Endodermal cell (in vitro differentiated cells): ENCODE measurements around the gene SIRT7. TPM values are rescaled to one million over a fixed set of nuclear protein-coding genes. Genes with fewer than 3 reads are reported as not detected.
A peak's percentile ranks its signal among the peaks of the same experiment; 100 is the strongest.

Experiments
- DNase-seq: peaks from one replicate; pipeline ENCODE4 v3.0.0-alpha.2; 2017
- H3K27ac ChIP-seq: 2 replicates; pipeline ENCODE4 v1.5.1; 2013; ENCODE audit warnings: mild to moderate bottlenecking, low read depth, low read length, moderate library complexity
- H3K27me3 ChIP-seq: 2 replicates; pipeline ENCODE4 v1.6.1; 2013; ENCODE audit warnings: mild to moderate bottlenecking, low read length, moderate library complexity; ENCODE audit not compliant: insufficient read depth, control insufficient read depth, poor library complexity, severe bottlenecking
- H3K36me3 ChIP-seq: 2 replicates; pipeline ENCODE4 v1.7.0; 2013; ENCODE audit warnings: mild to moderate bottlenecking, low read length, moderate library complexity; ENCODE audit not compliant: control insufficient read depth, insufficient read depth
- H3K4me1 ChIP-seq: one replicate; pipeline ENCODE4 v1.7.0; 2013; ENCODE audit warnings: low read length; ENCODE audit not compliant: control insufficient read depth, insufficient read depth
- H3K4me3 ChIP-seq: 2 replicates; pipeline ENCODE4 v1.5.1; 2013; ENCODE audit warnings: mild to moderate bottlenecking, low read length, moderate library complexity
- H3K9ac ChIP-seq: 2 replicates; pipeline ENCODE4 v1.6.1; 2013; ENCODE audit warnings: mild to moderate bottlenecking, low read length, moderate library complexity; ENCODE audit not compliant: poor library complexity, severe bottlenecking; ENCODE audit errors: extremely low read depth
- H3K9me3 ChIP-seq: 2 replicates; pipeline ENCODE4 v1.6.1; 2013; ENCODE audit warnings: mild to moderate bottlenecking, low read length, moderate library complexity; ENCODE audit not compliant: control insufficient read depth
- H3K27ac Mint-ChIP-seq: 2 replicates; pipeline ENCODE4 v1.8.0; 2020; ENCODE audit warnings: mixed read lengths
- H3K27me3 Mint-ChIP-seq: 2 replicates; pipeline ENCODE4 v1.8.0; 2021; ENCODE audit warnings: mild to moderate bottlenecking, mixed read lengths; ENCODE audit not compliant: insufficient read depth
- H3K36me3 Mint-ChIP-seq: 2 replicates; pipeline ENCODE4 v1.8.0; 2020; ENCODE audit warnings: low read depth, mixed read lengths
- H3K4me1 Mint-ChIP-seq: 2 replicates; pipeline ENCODE4 v1.8.0; 2020; ENCODE audit warnings: mixed read lengths
- H3K4me3 Mint-ChIP-seq: 2 replicates; pipeline ENCODE4 v1.8.0; 2020; ENCODE audit warnings: mild to moderate bottlenecking, moderate library complexity, mixed read lengths
- H3K9me3 Mint-ChIP-seq: 2 replicates; pipeline ENCODE4 v1.8.0; 2020; ENCODE audit warnings: mild to moderate bottlenecking, mixed read lengths
- WGBS, 2 experiments: methylation state at CpG; one replicate each; pipeline versions ENCODE4 v1.1.5 to v1.1.7; 2013; ENCODE audit warnings: missing lambda C conversion rate in 2 of 2, mixed read lengths in 1 of 2; ENCODE audit not compliant: insufficient coverage in 1 of 2, insufficient read length in 1 of 2; 5-methylcytosine and 5-hydroxymethylcytosine counted together
- total RNA-seq, 2 donors: library from RNA; stranded (reverse); fragmentation: NEBNext Ultra II Directional in 1 of 2; extraction: Animal tissue kit (Norgen Biotek cat#: 25700) in 1 of 2; gene quantifications; 2 replicates in 1 of 2; 3 replicates in 1 of 2; pipeline ENCODE4 v1.2.1, GENCODE V29; 2021
- TF ChIP-seq, protein P1 (sequence below): fragments of 200-600 bp; sonication (generic); conservative IDR thresholded peaks from 2 replicates; pipeline ENCODE4 v1.5.0; 2021; ENCODE audit warnings: antibody characterized with exemption, mild to moderate bottlenecking

Gene SIRT7
- total RNA-seq, 2 donors from 2014 or later: 21.8 to 22.1 TPM

DNA sequence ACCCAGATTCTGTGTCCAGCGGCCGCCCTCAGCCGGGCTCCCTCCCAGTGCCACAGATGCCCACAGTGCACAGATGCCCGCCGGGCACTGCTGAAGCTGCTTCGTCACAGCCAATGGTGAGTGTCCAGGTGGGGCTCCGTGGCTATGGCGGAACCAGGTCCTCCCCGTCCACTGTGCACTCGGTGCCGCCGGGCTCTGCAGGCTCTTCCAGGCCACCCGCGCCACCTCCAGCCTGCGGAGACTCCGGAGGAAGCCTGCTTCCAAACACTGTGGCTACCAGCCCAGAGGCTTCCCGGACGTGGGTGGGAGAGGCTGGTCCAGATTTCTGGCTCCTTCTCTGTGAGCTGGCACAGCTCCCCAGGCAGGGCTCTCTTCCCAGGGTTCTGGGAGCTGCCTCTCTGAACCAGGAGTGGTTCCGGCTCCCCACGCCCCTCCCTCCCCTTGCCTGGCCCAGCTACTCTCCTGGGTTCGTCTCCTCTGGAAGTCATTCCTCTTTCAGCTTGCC, 22.0 kb upstream of the SIRT7 start:
- Mint-ChIP-seq H3K4me1 (no peaks in the 10 kb centered on the region), H3K27ac (no peak overlapping the region), H3K27me3 (peaks cover 26% of the 10 kb centered on the region), H3K4me3 (no peak overlapping the region), H3K9me3 (no peaks in the 10 kb centered on the region), H3K36me3 (peaks cover 4% of the 10 kb centered on the region)
- Histone ChIP-seq H3K9me3 (no peaks in the 10 kb centered on the region), H3K9ac (no peak overlapping the region), H3K27ac (no peak overlapping the region), H3K27me3 (no peaks in the 10 kb centered on the region), H3K4me1 (no peaks in the 10 kb centered on the region), H3K36me3 (peaks cover 4% of the 10 kb centered on the region), H3K4me3 (no peak overlapping the region)
- TF ChIP-seq, protein P1, sequence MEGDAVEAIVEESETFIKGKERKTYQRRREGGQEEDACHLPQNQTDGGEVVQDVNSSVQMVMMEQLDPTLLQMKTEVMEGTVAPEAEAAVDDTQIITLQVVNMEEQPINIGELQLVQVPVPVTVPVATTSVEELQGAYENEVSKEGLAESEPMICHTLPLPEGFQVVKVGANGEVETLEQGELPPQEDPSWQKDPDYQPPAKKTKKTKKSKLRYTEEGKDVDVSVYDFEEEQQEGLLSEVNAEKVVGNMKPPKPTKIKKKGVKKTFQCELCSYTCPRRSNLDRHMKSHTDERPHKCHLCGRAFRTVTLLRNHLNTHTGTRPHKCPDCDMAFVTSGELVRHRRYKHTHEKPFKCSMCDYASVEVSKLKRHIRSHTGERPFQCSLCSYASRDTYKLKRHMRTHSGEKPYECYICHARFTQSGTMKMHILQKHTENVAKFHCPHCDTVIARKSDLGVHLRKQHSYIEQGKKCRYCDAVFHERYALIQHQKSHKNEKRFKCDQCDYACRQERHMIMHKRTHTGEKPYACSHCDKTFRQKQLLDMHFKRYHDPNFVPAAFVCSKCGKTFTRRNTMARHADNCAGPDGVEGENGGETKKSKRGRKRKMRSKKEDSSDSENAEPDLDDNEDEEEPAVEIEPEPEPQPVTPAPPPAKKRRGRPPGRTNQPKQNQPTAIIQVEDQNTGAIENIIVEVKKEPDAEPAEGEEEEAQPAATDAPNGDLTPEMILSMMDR: no peak
- DNase-seq: no peak
- 93 to 95% methylated on average over 13 to 21 of the region's 21 CpGs for WGBS, 2 experiments

DNA sequence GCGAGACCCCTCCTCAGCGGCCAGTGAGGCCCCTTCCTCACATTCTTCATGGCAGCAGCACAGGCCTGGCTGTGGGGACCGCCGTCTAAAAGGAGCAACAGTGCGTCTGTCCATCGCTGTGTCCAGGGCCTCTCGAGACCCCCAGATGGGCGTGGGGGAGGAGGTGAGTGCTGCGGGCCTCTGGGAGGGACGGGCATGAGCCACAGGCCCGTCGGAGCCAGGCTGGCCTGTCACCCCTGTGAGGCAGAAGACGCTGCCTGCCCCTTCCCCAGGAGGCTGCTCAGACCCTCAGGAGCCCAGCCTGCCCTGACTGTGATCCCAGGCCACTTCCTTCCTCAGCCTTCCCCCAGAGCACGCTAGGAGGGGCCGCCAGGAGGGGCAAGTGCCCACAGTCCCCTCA, 21.2 kb upstream of the SIRT7 start:
- no peaks in the 10 kb centered on the region for H3K27me3 ChIP-seq
- Mint-ChIP-seq H3K4me3 (no peak overlapping the region), H3K27ac (no peak overlapping the region), H3K9me3 (no peaks in the 10 kb centered on the region), H3K36me3 (peaks cover 6% of the 10 kb centered on the region), H3K27me3 (peaks cover 22% of the 10 kb centered on the region), H3K4me1 (no peaks in the 10 kb centered on the region)
- no peaks in the 10 kb centered on the region for H3K9me3 ChIP-seq
- no peak overlapping the region for H3K9ac ChIP-seq
- TF ChIP-seq, protein P1: no peak
- no peak overlapping the region for H3K4me3 ChIP-seq
- 81 to 94% methylated on average over 7 to 15 of the region's 15 CpGs for WGBS, 2 experiments
- no peak overlapping the region for H3K27ac ChIP-seq
- peaks cover 4% of the 10 kb centered on the region for H3K36me3 ChIP-seq
- DNase-seq: no peak
- no peaks in the 10 kb centered on the region for H3K4me1 ChIP-seq

DNA sequence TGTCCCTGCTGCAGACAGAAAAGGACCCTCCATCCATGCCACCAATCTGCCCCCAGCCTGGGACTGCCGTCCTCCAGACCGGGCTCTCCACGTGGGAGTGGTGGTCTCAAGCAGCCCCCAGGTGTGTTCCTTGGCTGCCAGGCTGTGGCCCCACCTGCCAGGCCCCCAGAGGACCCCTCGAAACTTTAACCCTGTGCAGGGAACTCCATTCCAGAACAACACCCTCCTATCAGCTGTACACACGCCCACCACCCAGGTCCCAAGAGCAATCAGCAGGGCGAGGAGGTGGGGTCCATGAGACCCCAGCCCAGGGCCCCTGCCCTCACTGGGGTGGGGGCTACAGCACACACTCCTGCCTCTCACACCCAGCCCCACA, 17.7 kb upstream of the SIRT7 start:
- H3K4me3 ChIP-seq: peak overlapping the region; percentile 81
- Mint-ChIP-seq H3K36me3 (peaks cover 6% of the 10 kb centered on the region), H3K9me3 (no peaks in the 10 kb centered on the region), H3K27ac (peak overlapping the region; percentile 39), H3K4me3 (peak overlapping the region; percentile 73), H3K4me1 (no peaks in the 10 kb centered on the region), H3K27me3 (peaks cover 11% of the 10 kb centered on the region)
- H3K9me3 ChIP-seq: no peaks in the 10 kb centered on the region
- no peak overlapping the region for H3K9ac ChIP-seq
- H3K36me3 ChIP-seq: peaks cover 4% of the 10 kb centered on the region
- TF ChIP-seq, protein P1: no peak
- no peaks in the 10 kb centered on the region for H3K4me1 ChIP-seq
- H3K27ac ChIP-seq: no peak overlapping the region
- no peaks in the 10 kb centered on the region for H3K27me3 ChIP-seq
- 90% methylated on average over 6 of the region's 6 CpGs; no CpG with 5 or more reads in 1 of the 2 experiments for WGBS, 2 experiments
- DNase-seq: no peak
